PC-3 (cell line): ENCODE data around the gene KIF2B. TPM values are rescaled to one million over a fixed set of nuclear protein-coding genes. Genes with fewer than 3 reads are reported as not detected.

Source experiments
- ATAC-seq: fragments of 200-7000 bp; cut with Tn5 transposase; 2 replicates; pipeline ENCODE4 v1.9.1; 2020; ENCODE audit warnings: mild to moderate bottlenecking, moderate library complexity
- BruUV-seq: library from RNA; stranded (reverse); fragments of 400-500 nt; replicated peaks from 2 replicates; lab custom pipeline; 2021; lab: Mats Ljungman, UMichigan
- CTCF ChIA-PET: fragments of 300-600 bp; sonication (Branson Sonifier 250); formaldehyde crosslinking; loops from one replicate; lab custom pipeline; 2022; ENCODE audit warnings: antibody characterized with exemption; lab: Charles Lee
- POLR2A ChIA-PET: fragments of 300-600 bp; sonication (Branson Sonifier 250); formaldehyde crosslinking; loops from one replicate; lab custom pipeline; 2022; ENCODE audit warnings: antibody characterized with exemption; ENCODE audit not compliant: unreplicated experiment; lab: Charles Lee
- DNase-seq: peaks from one replicate; pipeline ENCODE4 v3.0.0-alpha.2; 2015
- H2AFZ ChIP-seq: fragments of 300-600 bp; sonication (generic); 2 replicates; pipeline ENCODE4 v1.6.0; 2016; ENCODE audit warnings: antibody characterized with exemption, low read length
- H3F3A ChIP-seq: fragments of 300-600 bp; sonication (generic); one replicate; pipeline ENCODE4 v1.6.0; 2017; ENCODE audit warnings: antibody characterized with exemption, low read length, control low read depth, mild to moderate bottlenecking; ENCODE audit not compliant: unreplicated experiment
- H3K27ac ChIP-seq: fragments of 300-600 bp; sonication (generic); 2 replicates; pipeline ENCODE4 v1.5.1; 2016; ENCODE audit warnings: mild to moderate bottlenecking, low read length
- H3K27me3 ChIP-seq: fragments of 300-600 bp; sonication (generic); 2 replicates; pipeline ENCODE4 v1.6.1; 2016; ENCODE audit warnings: low read length, mixed read lengths
- H3K36me3 ChIP-seq: fragments of 300-600 bp; sonication (generic); 2 replicates; pipeline ENCODE4 v1.6.1; 2016; ENCODE audit warnings: low read depth, mixed run types, low read length, mixed read lengths
- H3K4me1 ChIP-seq: fragments of 300-600 bp; sonication (generic); 2 replicates; pipeline ENCODE4 v1.5.1; 2016; ENCODE audit warnings: low read length; ENCODE audit not compliant: insufficient read depth
- H3K4me2 ChIP-seq: fragments of 300-600 bp; sonication (generic); 2 replicates; pipeline ENCODE4 v1.6.0; 2016; ENCODE audit warnings: low read length
- H3K4me3 ChIP-seq: fragments of 300-600 bp; sonication (generic); 2 replicates; pipeline ENCODE4 v1.5.1; 2016; ENCODE audit warnings: mild to moderate bottlenecking, low read length, mixed read lengths
- H3K79me2 ChIP-seq: fragments of 300-600 bp; sonication (generic); 2 replicates; pipeline ENCODE4 v1.6.1; 2017; ENCODE audit warnings: low read length, mixed read lengths
- H3K9ac ChIP-seq: fragments of 300-600 bp; sonication (generic); 2 replicates; pipeline ENCODE4 v1.6.0; 2016; ENCODE audit warnings: mild to moderate bottlenecking, low read length
- H3K9me2 ChIP-seq: fragments of 300-600 bp; sonication (generic); replicated peaks from 2 replicates; pipeline ENCODE4 v1.6.1; 2016; ENCODE audit warnings: mixed run types, low read length, mixed read lengths
- H3K9me3 ChIP-seq: fragments of 300-600 bp; sonication (generic); 2 replicates; pipeline ENCODE4 v1.6.1; 2016; ENCODE audit warnings: low read length, mixed read lengths
- H4K20me1 ChIP-seq: fragments of 300-600 bp; sonication (generic); 2 replicates; pipeline ENCODE4 v1.6.1; 2016; ENCODE audit warnings: low read length, mixed read lengths
- CTCF ChIP-seq: fragments of 300-600 bp; sonication (generic); conservative IDR thresholded peaks from 2 replicates; pipeline ENCODE4 v1.5.1; 2017; ENCODE audit warnings: antibody characterized with exemption, low read depth, mild to moderate bottlenecking, low read length
- EZH2 ChIP-seq: fragments of 300-600 bp; sonication (generic); IDR thresholded peaks from one replicate; pipeline ENCODE4 v1.6.1; 2017; ENCODE audit warnings: antibody characterized with exemption, mild to moderate bottlenecking, low read length; ENCODE audit not compliant: unreplicated experiment
- EZH2phosphoT487 ChIP-seq: fragments of 300-600 bp; sonication (generic); IDR thresholded peaks from 2 replicates; pipeline ENCODE4 v1.6.1; 2018; ENCODE audit warnings: mild to moderate bottlenecking, antibody characterized with exemption, low read length, borderline replicate concordance
- intact Hi-C: fragments of 100-400 bp; cut with micrococcal nuclease; formaldehyde crosslinking; loops from 2 replicates; pipeline ENCODE4 v1.9.0; 2023
- total RNA-seq: library from RNA; depleted of rRNA; stranded (reverse); fragments of >200 nt; gene quantifications from 2 replicates; pipeline ENCODE4 v1.2.3, GENCODE V29; 2014

Gene KIF2B
- total RNA-seq, 1 experiment from 2014 or later, result not detected

GRCh38 chr17:53791551-53791950, 31.2 kb upstream of the KIF2B start:
- Histone ChIP-seq H3K27ac (no peak overlapping the region), H3K4me1 (no peaks in the 10 kb centered on the region), H3K9me2 (no peaks in the 10 kb centered on the region), H3K9ac (no peak overlapping the region), H3K4me3 (no peak overlapping the region), H3K36me3 (no peaks in the 10 kb centered on the region), H3F3A (no peaks in the 10 kb centered on the region), H3K4me2 (no peak overlapping the region), H2AFZ (no peak overlapping the region), H3K9me3 (peaks cover 20% of the 10 kb centered on the region), H3K27me3 (no peaks in the 10 kb centered on the region), H3K79me2 (no peaks in the 10 kb centered on the region), H4K20me1 (no peaks in the 10 kb centered on the region)
- TF ChIP-seq EZH2, result no peak
- no peak for TF ChIP-seq CTCF
- no peak for TF ChIP-seq EZH2phosphoT487
- DNase-seq (no peak), ATAC-seq (no peak)
- intact Hi-C loops, result no loop called here
- ChIA-PET CTCF (no interaction called here), POLR2A (no interaction called here)
- BruUV-seq, result no TSS peak

GRCh38 chr17:53792451-53792850, 30.3 kb upstream of the KIF2B start:
- Histone ChIP-seq H4K20me1 (no peaks in the 10 kb centered on the region), H3K36me3 (no peaks in the 10 kb centered on the region), H3K79me2 (no peaks in the 10 kb centered on the region), H3K4me3 (no peak overlapping the region), H2AFZ (no peak overlapping the region), H3K27me3 (no peaks in the 10 kb centered on the region), H3K9me2 (no peaks in the 10 kb centered on the region), H3K27ac (no peak overlapping the region), H3K4me2 (no peak overlapping the region), H3F3A (no peaks in the 10 kb centered on the region), H3K9ac (no peak overlapping the region), H3K9me3 (peaks cover 27% of the 10 kb centered on the region), H3K4me1 (no peaks in the 10 kb centered on the region)
- intact Hi-C loops, result no loop called here
- ATAC-seq (no peak), DNase-seq (no peak)
- BruUV-seq, result no TSS peak
- ChIA-PET CTCF (no interaction called here), POLR2A (no interaction called here)
- TF ChIP-seq EZH2phosphoT487 (no peak), CTCF (no peak), EZH2 (no peak)

GRCh38 chr17:53792997-53793396, 29.7 kb upstream of the KIF2B start:
- TF ChIP-seq CTCF (no peak), EZH2 (no peak), EZH2phosphoT487 (no peak)
- H3K9me3 ChIP-seq, result peaks cover 29% of the 10 kb centered on the region
- no peak overlapping the region for H2AFZ ChIP-seq
- intact Hi-C loops, result no loop called here
- H4K20me1 ChIP-seq, result no peaks in the 10 kb centered on the region
- no peaks in the 10 kb centered on the region for H3K79me2 ChIP-seq
- H3F3A ChIP-seq, result no peaks in the 10 kb centered on the region
- BruUV-seq, result no TSS peak
- H3K4me1 ChIP-seq, result no peaks in the 10 kb centered on the region
- no peak overlapping the region for H3K9ac ChIP-seq
- no peak overlapping the region for H3K4me3 ChIP-seq
- DNase-seq, result no peak
- no peak for ATAC-seq
- CTCF ChIA-PET, result no interaction called here
- no peak overlapping the region for H3K4me2 ChIP-seq
- H3K27ac ChIP-seq, result no peak overlapping the region
- H3K9me2 ChIP-seq, result no peaks in the 10 kb centered on the region
- no peaks in the 10 kb centered on the region for H3K27me3 ChIP-seq
- no peaks in the 10 kb centered on the region for H3K36me3 ChIP-seq
- POLR2A ChIA-PET, result no interaction called here
